Endodermal cell (in vitro differentiated cells): Measurements from ENCODE around the gene NRXN3. TPM values are rescaled to one million over a fixed set of nuclear protein-coding genes. Genes with fewer than 3 reads are reported as not detected.

ENCODE experiments used
- DNase-seq: peaks from one replicate; pipeline ENCODE4 v3.0.0-alpha.2; 2017
- H3K27ac ChIP-seq: 2 replicates; pipeline ENCODE4 v1.5.1; 2013; ENCODE audit warnings: mild to moderate bottlenecking, low read depth, low read length, moderate library complexity
- H3K27me3 ChIP-seq: 2 replicates; pipeline ENCODE4 v1.6.1; 2013; ENCODE audit warnings: mild to moderate bottlenecking, low read length, moderate library complexity; ENCODE audit not compliant: insufficient read depth, control insufficient read depth, poor library complexity, severe bottlenecking
- H3K36me3 ChIP-seq: 2 replicates; pipeline ENCODE4 v1.7.0; 2013; ENCODE audit warnings: mild to moderate bottlenecking, low read length, moderate library complexity; ENCODE audit not compliant: control insufficient read depth, insufficient read depth
- H3K4me1 ChIP-seq: one replicate; pipeline ENCODE4 v1.7.0; 2013; ENCODE audit warnings: low read length; ENCODE audit not compliant: control insufficient read depth, insufficient read depth
- H3K4me3 ChIP-seq: 2 replicates; pipeline ENCODE4 v1.5.1; 2013; ENCODE audit warnings: mild to moderate bottlenecking, low read length, moderate library complexity
- H3K9ac ChIP-seq: 2 replicates; pipeline ENCODE4 v1.6.1; 2013; ENCODE audit warnings: mild to moderate bottlenecking, low read length, moderate library complexity; ENCODE audit not compliant: poor library complexity, severe bottlenecking; ENCODE audit errors: extremely low read depth
- H3K9me3 ChIP-seq: 2 replicates; pipeline ENCODE4 v1.6.1; 2013; ENCODE audit warnings: mild to moderate bottlenecking, low read length, moderate library complexity; ENCODE audit not compliant: control insufficient read depth
- H3K27ac Mint-ChIP-seq: 2 replicates; pipeline ENCODE4 v1.8.0; 2020; ENCODE audit warnings: mixed read lengths
- H3K27me3 Mint-ChIP-seq: 2 replicates; pipeline ENCODE4 v1.8.0; 2021; ENCODE audit warnings: mild to moderate bottlenecking, mixed read lengths; ENCODE audit not compliant: insufficient read depth
- H3K36me3 Mint-ChIP-seq: 2 replicates; pipeline ENCODE4 v1.8.0; 2020; ENCODE audit warnings: low read depth, mixed read lengths
- H3K4me1 Mint-ChIP-seq: 2 replicates; pipeline ENCODE4 v1.8.0; 2020; ENCODE audit warnings: mixed read lengths
- H3K4me3 Mint-ChIP-seq: 2 replicates; pipeline ENCODE4 v1.8.0; 2020; ENCODE audit warnings: mild to moderate bottlenecking, moderate library complexity, mixed read lengths
- H3K9me3 Mint-ChIP-seq: 2 replicates; pipeline ENCODE4 v1.8.0; 2020; ENCODE audit warnings: mild to moderate bottlenecking, mixed read lengths
- WGBS, 2 experiments: methylation state at CpG; one replicate each; pipeline versions ENCODE4 v1.1.5 to v1.1.7; 2013; ENCODE audit warnings: missing lambda C conversion rate in 2 of 2, mixed read lengths in 1 of 2; ENCODE audit not compliant: insufficient coverage in 1 of 2, insufficient read length in 1 of 2; 5-methylcytosine and 5-hydroxymethylcytosine counted together
- long read RNA-seq, 4 experiments: library from polyadenylated mRNA in 2 of 4; library from RNA in 1 of 4; library from capped mRNA in 1 of 4; stranded (forward) in 3 of 4; unstranded in 1 of 4; transcript quantifications; one replicate each; pipeline ENCODE4 v2.0.0, GENCODE V29; 2020 to 2021; ENCODE audit warnings: inconsistent platforms in 1 of 4
- polyA plus RNA-seq, 2 experiments: library from polyadenylated mRNA; stranded (reverse); fragments of 50-300 nt; gene quantifications; one replicate each; pipeline ENCODE4 v1.2.3, GENCODE V29; 2013
- total RNA-seq, 2 donors: library from RNA; stranded (reverse); fragmentation: NEBNext Ultra II Directional in 1 of 2; extraction: Animal tissue kit (Norgen Biotek cat#: 25700) in 1 of 2; gene quantifications; 2 replicates in 1 of 2; 3 replicates in 1 of 2; pipeline ENCODE4 v1.2.1, GENCODE V29; 2021
- TF ChIP-seq, protein P1 (sequence below): fragments of 200-600 bp; sonication (generic); conservative IDR thresholded peaks from 2 replicates; pipeline ENCODE4 v1.5.0; 2021; ENCODE audit warnings: antibody characterized with exemption, mild to moderate bottlenecking

The NRXN3 gene
- total RNA-seq: 10 to 100 TPM; 20.9 to 21.4 TPM
- 5.9 TPM for polyA plus RNA-seq (2013, experiment 1 of 2)
- 7.1 TPM for polyA plus RNA-seq (2013, experiment 2 of 2)
- long read RNA-seq, experiment 1, partial matches to known transcripts: 2 of 5 reads
- long read RNA-seq, experiment 1, other reads (novel, unspliced or antisense): 3 of 5 reads
- long read RNA-seq, experiment 2, partial matches to known transcripts: 0 of 30 reads
- long read RNA-seq, experiment 2, other reads (novel, unspliced or antisense): 27 of 30 reads
- long read RNA-seq, experiment 3, full-length matches to known transcripts: 22 of 58 reads
- long read RNA-seq, experiment 3, partial matches to known transcripts: 6 of 58 reads
- long read RNA-seq, experiment 3, other reads (novel, unspliced or antisense): 30 of 58 reads
- long read RNA-seq, experiment 4, partial matches to known transcripts: 3 of 6 reads
- long read RNA-seq, experiment 4, other reads (novel, unspliced or antisense): 3 of 6 reads

DNA sequence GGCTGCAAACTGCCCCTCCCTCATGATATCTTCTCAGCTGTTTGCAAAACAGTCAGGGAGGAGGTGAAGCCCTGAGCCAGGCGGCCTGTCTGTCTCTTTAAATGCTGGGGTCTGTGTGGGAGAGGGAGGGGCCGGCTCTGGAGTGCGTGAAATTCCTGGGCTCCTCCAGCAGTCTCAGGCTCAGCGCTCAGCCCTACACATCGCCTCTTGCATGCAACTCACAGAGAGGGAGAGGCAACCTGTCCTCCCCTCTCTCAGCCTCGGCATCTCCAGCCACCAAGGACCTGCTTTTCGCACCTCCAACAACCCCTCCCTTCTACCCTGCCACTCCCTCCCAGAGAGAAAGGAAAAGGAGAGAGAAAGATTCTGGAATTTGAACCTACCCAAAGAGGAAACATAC is at the start of gene NRXN3:
Gene NRXN3, plus strand, starts transcription at position 171 of the 400 bp plus-strand sequence. CDS start 72,721 bp downstream, outside the sequence.
- peak within 1 kb of the TSS; percentile 78 for H3K27ac Mint-ChIP-seq
- 4% methylated on average over 7 of the region's 7 CpGs; no CpG with 5 or more reads in 1 of the 2 experiments for WGBS, 2 experiments
- no peaks in the 10 kb centered on the region for H3K36me3 Mint-ChIP-seq

DNA sequence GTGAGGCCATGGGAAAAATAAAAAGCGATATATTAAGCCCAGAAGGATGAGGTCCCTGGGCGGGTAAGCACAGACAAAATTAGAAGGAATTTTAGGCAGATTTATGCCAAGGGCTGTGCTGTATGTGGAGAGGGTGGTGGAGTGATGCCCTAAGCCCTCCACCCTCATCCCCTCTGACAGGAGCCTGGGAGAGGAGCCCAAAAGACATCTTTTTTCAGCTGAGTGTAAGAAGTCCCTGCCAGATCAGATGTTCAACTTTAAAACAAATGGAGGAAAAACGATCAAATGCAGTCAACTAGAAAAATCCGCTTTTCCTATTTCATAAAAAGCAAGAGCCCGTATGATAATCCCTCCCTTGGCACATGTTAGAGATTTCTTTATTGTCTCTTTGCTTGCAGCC is 47.7 kb upstream of the NRXN3 start:
- peaks cover 1% of the 10 kb centered on the region for H3K4me1 Mint-ChIP-seq
- whole genome bisulfite sequencing, 2 experiments: 84 to 92% methylated on average over 5 of the region's 5 CpGs
- no peaks in the 10 kb centered on the region for H3K9me3 ChIP-seq
- H3K4me1 ChIP-seq: no peaks in the 10 kb centered on the region
- H3K36me3 ChIP-seq: no peaks in the 10 kb centered on the region
- DNase-seq: no peak
- H3K27me3 ChIP-seq: no peaks in the 10 kb centered on the region
- no peak overlapping the region for H3K27ac ChIP-seq
- no peaks in the 10 kb centered on the region for H3K27me3 Mint-ChIP-seq
- peaks cover 3% of the 10 kb centered on the region for H3K9me3 Mint-ChIP-seq
- H3K9ac ChIP-seq: no peak overlapping the region
- no peak overlapping the region for H3K27ac Mint-ChIP-seq
- H3K36me3 Mint-ChIP-seq: no peaks in the 10 kb centered on the region
- H3K4me3 ChIP-seq: no peak overlapping the region
- H3K4me3 Mint-ChIP-seq: no peak overlapping the region
- TF ChIP-seq, protein P1, sequence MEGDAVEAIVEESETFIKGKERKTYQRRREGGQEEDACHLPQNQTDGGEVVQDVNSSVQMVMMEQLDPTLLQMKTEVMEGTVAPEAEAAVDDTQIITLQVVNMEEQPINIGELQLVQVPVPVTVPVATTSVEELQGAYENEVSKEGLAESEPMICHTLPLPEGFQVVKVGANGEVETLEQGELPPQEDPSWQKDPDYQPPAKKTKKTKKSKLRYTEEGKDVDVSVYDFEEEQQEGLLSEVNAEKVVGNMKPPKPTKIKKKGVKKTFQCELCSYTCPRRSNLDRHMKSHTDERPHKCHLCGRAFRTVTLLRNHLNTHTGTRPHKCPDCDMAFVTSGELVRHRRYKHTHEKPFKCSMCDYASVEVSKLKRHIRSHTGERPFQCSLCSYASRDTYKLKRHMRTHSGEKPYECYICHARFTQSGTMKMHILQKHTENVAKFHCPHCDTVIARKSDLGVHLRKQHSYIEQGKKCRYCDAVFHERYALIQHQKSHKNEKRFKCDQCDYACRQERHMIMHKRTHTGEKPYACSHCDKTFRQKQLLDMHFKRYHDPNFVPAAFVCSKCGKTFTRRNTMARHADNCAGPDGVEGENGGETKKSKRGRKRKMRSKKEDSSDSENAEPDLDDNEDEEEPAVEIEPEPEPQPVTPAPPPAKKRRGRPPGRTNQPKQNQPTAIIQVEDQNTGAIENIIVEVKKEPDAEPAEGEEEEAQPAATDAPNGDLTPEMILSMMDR: no peak

More for the DNA sequence above, at the start of gene NRXN3:
- H3K9me3 ChIP-seq: no peaks in the 10 kb centered on the region
- peak within 1 kb of the TSS; percentile 80 for H3K4me3 ChIP-seq
- H3K27me3 ChIP-seq: no peaks in the 10 kb centered on the region
- peaks cover 4% of the 10 kb centered on the region for H3K4me1 ChIP-seq
- H3K9ac ChIP-seq: peak within 1 kb of the TSS; percentile 21
- Mint-ChIP-seq H3K4me3 (peak within 1 kb of the TSS; percentile 63), H3K9me3 (no peaks in the 10 kb centered on the region), H3K4me1 (peaks cover 22% of the 10 kb centered on the region), H3K27me3 (peaks cover 4% of the 10 kb centered on the region)
- DNase-seq: peak; percentile 93
- no peaks in the 10 kb centered on the region for H3K36me3 ChIP-seq
- no peak within 1 kb of the TSS for H3K27ac ChIP-seq
- TF ChIP-seq, protein P1: no peak

DNA sequence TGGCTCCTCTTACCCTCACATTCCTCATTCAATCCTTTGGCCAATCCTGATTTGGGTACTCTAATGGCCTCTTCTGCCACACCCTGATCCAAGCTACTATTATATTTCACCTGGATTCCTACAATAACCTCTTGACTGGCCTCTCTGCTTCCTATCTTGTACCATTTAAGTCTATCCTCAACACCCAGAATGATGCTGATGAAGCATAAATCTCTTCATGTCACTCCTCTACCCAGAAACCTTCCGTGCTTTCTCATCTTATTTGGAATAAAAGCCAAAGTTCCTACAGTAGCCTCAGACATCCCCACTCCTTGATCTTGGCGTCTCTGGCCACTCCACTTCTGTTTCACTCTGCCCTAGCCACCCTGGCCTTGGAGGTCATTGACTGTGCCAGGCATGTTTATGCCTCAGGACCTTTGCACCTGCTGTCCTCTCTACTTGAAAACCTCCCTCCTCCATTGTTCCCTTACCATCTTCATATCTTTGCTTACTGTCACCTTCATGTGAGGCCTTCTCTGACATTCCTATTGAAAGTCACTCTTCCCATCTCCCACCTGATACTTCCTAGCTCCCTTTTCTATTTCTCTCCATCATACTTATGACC is 46.4 kb upstream of the NRXN3 start:
- DNase-seq: no peak
- Histone ChIP-seq H3K27me3 (no peaks in the 10 kb centered on the region), H3K4me1 (no peaks in the 10 kb centered on the region), H3K9me3 (no peaks in the 10 kb centered on the region), H3K4me3 (no peak overlapping the region), H3K27ac (no peak overlapping the region), H3K9ac (no peak overlapping the region), H3K36me3 (no peaks in the 10 kb centered on the region)
- TF ChIP-seq, protein P1: no peak
- Mint-ChIP-seq H3K9me3 (no peaks in the 10 kb centered on the region), H3K36me3 (no peaks in the 10 kb centered on the region), H3K27me3 (no peaks in the 10 kb centered on the region), H3K27ac (no peak overlapping the region), H3K4me3 (no peak overlapping the region), H3K4me1 (peaks cover 1% of the 10 kb centered on the region)
- 88 to 100% methylated on average over 2 of the region's 2 CpGs for WGBS, 2 experiments
